ENCODE measurements around the gene SARM1. TPM values are rescaled to one million over a fixed set of nuclear protein-coding genes. Genes with fewer than 3 reads are reported as not detected.

SARM1 gene
- total and polyA plus RNA-seq, 5 donors = 4.0 to 8.9 (median 6.3) TPM

- no peak overlapping the region for H3K4me3 ChIP-seq (ENCODE audit: low read length)
- ATAC-seq (no peak), DNase-seq (no peak)
- intact Hi-C loops (cut with DNase I) = no loop called here
- H3K4me1 ChIP-seq (ENCODE audit: control insufficient read depth, insufficient read depth, low read length) = no peaks in the 10 kb centered on the region
- H3K27ac ChIP-seq (ENCODE audit: low read length) = no peak overlapping the region
- H3K9me3 ChIP-seq (ENCODE audit: control insufficient read depth, low read length) = no peaks in the 10 kb centered on the region
- H3K27me3 ChIP-seq (ENCODE audit: control insufficient read depth, insufficient read depth) = no peaks in the 10 kb centered on the region
These were observed 14.9 kb downstream of the SARM1 start for GRCh38 chr17:28386391-28386790.

GRCh38 chr17:28388106-28388505 lies 16.6 kb downstream of the SARM1 start:
- H3K27me3 ChIP-seq (ENCODE audit: control insufficient read depth, insufficient read depth) = no peaks in the 10 kb centered on the region
- no peak overlapping the region for H3K27ac ChIP-seq (ENCODE audit: low read length)
- WGBS = 95% methylated on average over 11 of the region's 11 CpGs
- DNase-seq = no peak
- H3K4me1 ChIP-seq (ENCODE audit: control insufficient read depth, insufficient read depth, low read length) = no peaks in the 10 kb centered on the region
- no peak for ATAC-seq
- intact Hi-C loops (cut with DNase I) = no loop called here
- H3K9me3 ChIP-seq (ENCODE audit: control insufficient read depth, low read length) = no peaks in the 10 kb centered on the region
- H3K4me3 ChIP-seq (ENCODE audit: low read length) = no peak overlapping the region

GRCh38 chr17:28390141-28390540 lies 18.6 kb downstream of the SARM1 start:
- Histone ChIP-seq H3K27ac (ENCODE audit: low read length) (no peak overlapping the region), H3K9me3 (ENCODE audit: control insufficient read depth, low read length) (no peaks in the 10 kb centered on the region), H3K4me3 (ENCODE audit: low read length) (no peak overlapping the region), H3K27me3 (ENCODE audit: control insufficient read depth, insufficient read depth) (no peaks in the 10 kb centered on the region), H3K4me1 (ENCODE audit: control insufficient read depth, insufficient read depth, low read length) (no peaks in the 10 kb centered on the region)
- DNase-seq (no peak), ATAC-seq (no peak)
- intact Hi-C loops (cut with DNase I) = no loop called here
- 86% methylated on average over 1 of the region's 1 CpG for WGBS

GRCh38 chr17:28390563-28390962 lies 19.1 kb downstream of the SARM1 start:
- WGBS = 90% methylated on average over 2 of the region's 2 CpGs
- ATAC-seq = no peak

GRCh38 chr17:28390984-28391383 lies 19.5 kb downstream of the SARM1 start:
- Histone ChIP-seq H3K9me3 (ENCODE audit: control insufficient read depth, low read length) (no peaks in the 10 kb centered on the region), H3K27me3 (ENCODE audit: control insufficient read depth, insufficient read depth) (no peaks in the 10 kb centered on the region), H3K27ac (ENCODE audit: low read length) (no peak overlapping the region), H3K4me3 (ENCODE audit: low read length) (no peak overlapping the region), H3K4me1 (ENCODE audit: control insufficient read depth, insufficient read depth, low read length) (no peaks in the 10 kb centered on the region)
- intact Hi-C loops (cut with DNase I) = no loop called here
- WGBS = 93% methylated on average over 1 of the region's 1 CpG
- ATAC-seq (no peak), DNase-seq (no peak)

More at GRCh38 chr17:28390563-28390962, 19.1 kb downstream of the SARM1 start:
- no peaks in the 10 kb centered on the region for H3K9me3 ChIP-seq (ENCODE audit: control insufficient read depth, low read length)
- intact Hi-C loops (cut with DNase I) = no loop called here
- no peak overlapping the region for H3K27ac ChIP-seq (ENCODE audit: low read length)
- H3K4me3 ChIP-seq (ENCODE audit: low read length) = no peak overlapping the region
- H3K4me1 ChIP-seq (ENCODE audit: control insufficient read depth, insufficient read depth, low read length) = no peaks in the 10 kb centered on the region
- no peaks in the 10 kb centered on the region for H3K27me3 ChIP-seq (ENCODE audit: control insufficient read depth, insufficient read depth)
- no peak for DNase-seq

- DNase-seq (no peak), ATAC-seq (no peak)
- no peaks in the 10 kb centered on the region for H3K9me3 ChIP-seq (ENCODE audit: control insufficient read depth, low read length)
- no peak overlapping the region for H3K4me3 ChIP-seq (ENCODE audit: low read length)
- intact Hi-C loops (cut with DNase I) = no loop called here
- no peaks in the 10 kb centered on the region for H3K27me3 ChIP-seq (ENCODE audit: control insufficient read depth, insufficient read depth)
- WGBS = 64% methylated on average over 2 of the region's 2 CpGs
- no peak overlapping the region for H3K27ac ChIP-seq (ENCODE audit: low read length)
- no peaks in the 10 kb centered on the region for H3K4me1 ChIP-seq (ENCODE audit: control insufficient read depth, insufficient read depth, low read length)
These were observed 19.9 kb downstream of the SARM1 start for GRCh38 chr17:28391401-28391800.

- no peaks in the 10 kb centered on the region for H3K4me1 ChIP-seq (ENCODE audit: control insufficient read depth, insufficient read depth, low read length)
- no peaks in the 10 kb centered on the region for H3K27me3 ChIP-seq (ENCODE audit: control insufficient read depth, insufficient read depth)
- 65% methylated on average over 10 of the region's 10 CpGs for WGBS
- no peaks in the 10 kb centered on the region for H3K9me3 ChIP-seq (ENCODE audit: control insufficient read depth, low read length)
- H3K27ac ChIP-seq (ENCODE audit: low read length) = no peak overlapping the region
- no peak for ATAC-seq
- intact Hi-C loops (cut with DNase I) = no loop called here
- DNase-seq = no peak
- no peak overlapping the region for H3K4me3 ChIP-seq (ENCODE audit: low read length)
These were observed 21.0 kb downstream of the SARM1 start for GRCh38 chr17:28392491-28392890.

- H3K4me1 ChIP-seq (ENCODE audit: control insufficient read depth, insufficient read depth, low read length) = no peaks in the 10 kb centered on the region
- no peaks in the 10 kb centered on the region for H3K27me3 ChIP-seq (ENCODE audit: control insufficient read depth, insufficient read depth)
- intact Hi-C loops (cut with DNase I) = no loop called here
- 85% methylated on average over 7 of the region's 7 CpGs for WGBS
- no peak for ATAC-seq
- H3K9me3 ChIP-seq (ENCODE audit: control insufficient read depth, low read length) = no peaks in the 10 kb centered on the region
- no peak overlapping the region for H3K4me3 ChIP-seq (ENCODE audit: low read length)
- H3K27ac ChIP-seq (ENCODE audit: low read length) = no peak overlapping the region
- no peak for DNase-seq
These were observed 23.0 kb downstream of the SARM1 start for GRCh38 chr17:28394337-28395116.

- H3K27me3 ChIP-seq (ENCODE audit: control insufficient read depth, insufficient read depth) = no peaks in the 10 kb centered on the region
- intact Hi-C loops (cut with DNase I) = no loop called here
- no peaks in the 10 kb centered on the region for H3K9me3 ChIP-seq (ENCODE audit: control insufficient read depth, low read length)
- no peaks in the 10 kb centered on the region for H3K4me1 ChIP-seq (ENCODE audit: control insufficient read depth, insufficient read depth, low read length)
- DNase-seq = no peak
- no peak for ATAC-seq
- WGBS = 62% methylated on average over 2 of the region's 2 CpGs
- no peak overlapping the region for H3K4me3 ChIP-seq (ENCODE audit: low read length)
- H3K27ac ChIP-seq (ENCODE audit: low read length) = no peak overlapping the region
These were observed 23.9 kb downstream of the SARM1 start for GRCh38 chr17:28395426-28395825.

GRCh38 chr17:28395968-28396367 lies 24.5 kb downstream of the SARM1 start:
- H3K4me3 ChIP-seq (ENCODE audit: low read length) = no peak overlapping the region
- intact Hi-C loops (cut with DNase I) = no loop called here
- H3K27ac ChIP-seq (ENCODE audit: low read length) = no peak overlapping the region
- ATAC-seq (peak; percentile 5 to 8), DNase-seq (no peak)
- no peaks in the 10 kb centered on the region for H3K27me3 ChIP-seq (ENCODE audit: control insufficient read depth, insufficient read depth)
- WGBS = 91% methylated on average over 6 of the region's 6 CpGs
- no peaks in the 10 kb centered on the region for H3K4me1 ChIP-seq (ENCODE audit: control insufficient read depth, insufficient read depth, low read length)
- no peaks in the 10 kb centered on the region for H3K9me3 ChIP-seq (ENCODE audit: control insufficient read depth, low read length)

GRCh38 chr17:28396635-28397239 lies 25.2 kb downstream of the SARM1 start:
- WGBS = 75% methylated on average over 6 of the region's 6 CpGs
- intact Hi-C loops (cut with DNase I) = no loop called here
- no peak for DNase-seq
- Histone ChIP-seq H3K4me1 (ENCODE audit: control insufficient read depth, insufficient read depth, low read length) (no peaks in the 10 kb centered on the region), H3K27ac (ENCODE audit: low read length) (no peak overlapping the region), H3K9me3 (ENCODE audit: control insufficient read depth, low read length) (no peaks in the 10 kb centered on the region), H3K4me3 (ENCODE audit: low read length) (no peak overlapping the region), H3K27me3 (ENCODE audit: control insufficient read depth, insufficient read depth) (no peaks in the 10 kb centered on the region)
- ATAC-seq = peak in 1 of 2 donors; percentile 7

Measured in right cardiac atrium (tissue), 5 donors.